Measurements from ENCODE around the gene FBXL12.

Gene FBXL12

DNA sequence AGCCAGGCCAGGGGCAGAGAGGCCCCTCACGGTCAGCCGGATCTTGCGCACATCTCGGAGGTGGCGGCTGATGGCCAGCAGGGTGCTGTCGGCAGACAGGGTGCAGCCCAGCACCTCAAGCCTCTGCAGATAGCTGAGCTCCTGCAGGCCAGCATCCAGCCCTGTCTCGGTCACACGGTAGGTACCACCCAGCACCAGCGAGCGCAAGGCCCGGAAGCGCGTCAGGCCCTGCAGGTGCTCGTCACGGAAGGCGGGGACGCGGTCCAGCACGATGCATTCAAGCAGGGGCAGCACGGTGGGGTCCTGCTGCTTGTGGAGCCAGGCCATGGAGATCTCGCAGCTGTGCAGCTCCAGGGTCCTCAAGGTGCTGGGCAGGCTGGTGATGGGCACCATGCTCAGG is 7.7 kb downstream of the FBXL12 start:
- TF ChIP-seq, protein P1, sequence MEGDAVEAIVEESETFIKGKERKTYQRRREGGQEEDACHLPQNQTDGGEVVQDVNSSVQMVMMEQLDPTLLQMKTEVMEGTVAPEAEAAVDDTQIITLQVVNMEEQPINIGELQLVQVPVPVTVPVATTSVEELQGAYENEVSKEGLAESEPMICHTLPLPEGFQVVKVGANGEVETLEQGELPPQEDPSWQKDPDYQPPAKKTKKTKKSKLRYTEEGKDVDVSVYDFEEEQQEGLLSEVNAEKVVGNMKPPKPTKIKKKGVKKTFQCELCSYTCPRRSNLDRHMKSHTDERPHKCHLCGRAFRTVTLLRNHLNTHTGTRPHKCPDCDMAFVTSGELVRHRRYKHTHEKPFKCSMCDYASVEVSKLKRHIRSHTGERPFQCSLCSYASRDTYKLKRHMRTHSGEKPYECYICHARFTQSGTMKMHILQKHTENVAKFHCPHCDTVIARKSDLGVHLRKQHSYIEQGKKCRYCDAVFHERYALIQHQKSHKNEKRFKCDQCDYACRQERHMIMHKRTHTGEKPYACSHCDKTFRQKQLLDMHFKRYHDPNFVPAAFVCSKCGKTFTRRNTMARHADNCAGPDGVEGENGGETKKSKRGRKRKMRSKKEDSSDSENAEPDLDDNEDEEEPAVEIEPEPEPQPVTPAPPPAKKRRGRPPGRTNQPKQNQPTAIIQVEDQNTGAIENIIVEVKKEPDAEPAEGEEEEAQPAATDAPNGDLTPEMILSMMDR (IDR thresholded peaks at IDR 0.05; ENCODE audit: low read depth, low read length, missing control alignments), result no peak
- no peak for DNase-seq (ENCODE audit: low read depth)
- H3K4me3 ChIP-seq (ENCODE audit: low read depth, low read length), result no peak overlapping the region
- in situ Hi-C loops (cut with HindIII; ENCODE audit: low sequenced_read_pairs), result no loop called here

DNA sequence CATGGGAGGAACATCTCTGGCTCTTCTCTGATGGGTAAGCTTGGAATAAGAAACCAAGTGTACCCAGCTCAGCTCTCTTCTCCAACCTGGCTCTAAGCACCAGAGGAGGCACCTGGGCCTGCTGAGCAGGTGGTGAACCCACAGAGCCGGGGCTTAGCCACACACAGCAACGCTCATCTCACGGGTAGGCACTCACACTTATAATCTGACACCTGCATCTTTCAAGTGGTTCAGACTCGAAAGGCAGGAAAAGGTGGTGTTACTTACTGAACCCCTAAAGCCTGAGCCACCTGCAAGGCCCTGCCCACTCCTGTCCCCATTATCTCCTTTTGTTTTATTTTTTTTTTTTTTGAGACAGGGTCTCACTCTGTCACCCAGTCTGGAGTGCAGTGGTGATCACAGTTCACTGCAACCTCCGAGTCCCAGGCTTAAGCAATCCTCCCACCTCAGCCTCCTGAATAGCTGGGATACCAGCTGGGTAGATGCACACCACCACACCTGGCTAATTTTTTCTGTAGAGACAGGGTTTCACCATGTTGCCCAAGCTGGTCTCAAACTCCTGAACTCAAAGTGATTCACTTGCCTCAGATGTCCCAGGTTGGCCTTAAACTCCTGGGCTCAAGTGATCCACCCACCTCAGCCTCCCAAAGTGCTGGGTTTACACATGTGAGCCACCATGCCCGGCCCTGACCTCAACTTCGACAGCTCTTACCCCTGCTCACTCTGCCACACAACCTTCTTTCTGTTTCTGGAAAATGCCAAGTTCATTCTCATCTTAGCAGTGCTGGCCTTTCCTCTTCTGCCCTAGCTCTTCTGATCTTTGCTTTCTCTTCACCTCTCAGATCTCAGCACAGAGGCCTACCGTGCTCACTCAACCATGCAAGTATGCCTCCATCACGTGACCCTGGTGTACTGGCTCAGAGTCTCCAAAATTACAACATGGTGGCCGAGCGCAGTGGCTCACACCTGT is 9.7 kb downstream of the FBXL12 start:
- in situ Hi-C loops (cut with HindIII; ENCODE audit: low sequenced_read_pairs), result no loop called here
- DNase-seq (ENCODE audit: low read depth), result no peak
- TF ChIP-seq, protein P1 (IDR thresholded peaks at IDR 0.05; ENCODE audit: low read depth, low read length, missing control alignments), result no peak

DNA sequence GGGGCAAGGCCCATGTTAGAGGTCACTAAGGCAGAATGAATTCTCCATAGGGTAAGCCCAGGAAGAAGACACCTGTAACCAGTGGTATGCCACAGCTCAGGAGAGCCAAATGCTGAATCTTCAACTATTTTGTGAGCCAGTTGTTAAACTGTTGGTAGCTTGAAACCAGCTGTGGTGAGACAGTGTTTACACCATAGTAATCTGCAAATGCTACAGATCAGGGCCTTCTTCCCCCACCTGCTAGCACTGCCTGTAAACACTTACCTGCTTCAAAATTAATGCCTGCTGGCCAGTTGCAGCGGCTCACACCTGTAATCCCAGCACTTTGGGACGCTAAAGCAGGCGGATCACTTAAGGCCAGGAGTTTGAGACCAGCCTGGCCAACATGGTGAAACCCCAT is 12.1 kb downstream of the FBXL12 start:
- TF ChIP-seq, protein P1 (IDR thresholded peaks at IDR 0.05; ENCODE audit: low read depth, low read length, missing control alignments), result no peak
- no peak overlapping the region for H3K4me3 ChIP-seq (ENCODE audit: low read depth, low read length)
- DNase-seq (ENCODE audit: low read depth), result no peak
- in situ Hi-C loops (cut with HindIII; ENCODE audit: low sequenced_read_pairs), result no loop called here

More for the DNA sequence above, 9.7 kb downstream of the FBXL12 start:
- H3K4me3 ChIP-seq (ENCODE audit: low read depth, low read length), result no peak overlapping the region

DNA sequence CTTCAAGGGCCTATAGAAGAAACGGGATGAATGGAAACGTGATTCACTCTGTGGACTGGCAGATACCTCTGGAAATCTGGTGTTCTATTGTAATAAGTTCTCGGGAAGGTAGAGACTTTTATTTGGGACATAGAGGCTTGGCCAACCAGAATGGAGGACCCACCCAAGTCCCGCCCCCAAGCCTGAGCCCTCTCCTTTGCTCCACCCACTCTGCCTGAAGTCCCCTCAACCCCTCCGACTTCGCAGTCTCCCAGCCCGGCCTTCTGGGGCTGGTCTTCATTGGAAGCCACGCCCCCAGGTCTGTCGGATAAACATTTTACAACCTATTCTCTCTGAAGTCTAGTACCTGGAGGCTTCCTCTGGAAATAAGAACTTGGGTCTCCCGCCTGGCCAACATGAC is 16.9 kb downstream of the FBXL12 start:
- in situ Hi-C loops (cut with HindIII; ENCODE audit: low sequenced_read_pairs), result no loop called here

DNA sequence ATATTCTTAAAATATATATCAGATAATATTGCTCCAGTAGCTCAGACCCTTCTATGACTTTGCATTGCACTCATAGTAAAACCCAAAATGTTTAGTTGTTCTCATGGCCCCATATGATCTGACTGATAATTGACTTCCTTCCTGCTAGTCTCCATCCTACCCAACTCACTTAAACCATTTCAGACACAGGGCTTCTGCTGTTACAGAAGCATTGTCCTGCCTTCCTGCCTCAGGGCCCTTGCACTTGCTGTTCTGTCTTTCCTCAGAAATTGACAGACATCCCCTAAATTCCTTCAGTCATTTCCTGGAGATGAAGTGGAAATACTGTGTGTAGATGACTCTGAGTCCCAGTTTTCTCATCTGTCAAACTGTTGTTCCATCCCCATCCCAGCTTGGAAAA is 19.7 kb downstream of the FBXL12 start:
- H3K4me3 ChIP-seq (ENCODE audit: low read depth, low read length), result no peak overlapping the region
- DNase-seq (ENCODE audit: low read depth), result no peak
- TF ChIP-seq, protein P1 (IDR thresholded peaks at IDR 0.05; ENCODE audit: low read depth, low read length, missing control alignments), result no peak
- in situ Hi-C loops (cut with HindIII; ENCODE audit: low sequenced_read_pairs), result loop anchor here (5.0 kb wide), 1 partner anchor 172 kb away; no protein-coding TSS in a partner anchor

More for the DNA sequence above, 16.9 kb downstream of the FBXL12 start:
- DNase-seq (ENCODE audit: low read depth), result no peak
- no peak overlapping the region for H3K4me3 ChIP-seq (ENCODE audit: low read depth, low read length)
- TF ChIP-seq, protein P1 (IDR thresholded peaks at IDR 0.05; ENCODE audit: low read depth, low read length, missing control alignments), result no peak

DNA sequence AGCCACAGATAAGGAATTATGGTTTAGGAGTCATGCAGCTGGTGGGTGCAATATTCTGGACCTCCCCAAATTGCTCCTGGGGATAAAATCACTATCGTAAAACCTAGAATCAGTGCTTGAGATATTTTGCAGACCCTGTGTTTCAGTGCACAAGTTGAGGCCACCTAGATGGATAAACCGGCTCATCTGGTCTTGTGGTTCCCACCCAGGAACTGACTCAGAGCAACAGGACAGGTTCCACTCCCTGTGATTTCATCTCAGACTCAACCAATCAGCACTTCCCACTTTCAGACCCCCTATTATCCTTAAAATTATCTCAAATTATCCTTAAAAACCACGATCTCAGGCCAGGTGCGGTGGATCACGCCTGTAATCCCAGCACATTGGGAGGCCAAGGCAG is 21.0 kb downstream of the FBXL12 start:
- no peak overlapping the region for H3K4me3 ChIP-seq (ENCODE audit: low read depth, low read length)
- in situ Hi-C loops (cut with HindIII; ENCODE audit: low sequenced_read_pairs), result loop anchor here (5.0 kb wide), 1 partner anchor 171 kb away; no protein-coding TSS in a partner anchor
- TF ChIP-seq, protein P1 (IDR thresholded peaks at IDR 0.05; ENCODE audit: low read depth, low read length, missing control alignments), result no peak
- DNase-seq (ENCODE audit: low read depth), result no peak
